ENCODE results near the gene STUB1. TPM values are rescaled to one million over a fixed set of nuclear protein-coding genes. Genes with fewer than 3 reads are reported as not detected.

STUB1 gene
- total and polyA plus RNA-seq, 2 of the 8 experiments (the other 6 are each of a cell fraction or from before 2014, with no cell fraction given) = 89.9 to 103 TPM

GRCh38 chr16:724188-725040, 44.2 kb downstream of the STUB1 start (continued):
- TF ChIP-seq, protein P1, sequence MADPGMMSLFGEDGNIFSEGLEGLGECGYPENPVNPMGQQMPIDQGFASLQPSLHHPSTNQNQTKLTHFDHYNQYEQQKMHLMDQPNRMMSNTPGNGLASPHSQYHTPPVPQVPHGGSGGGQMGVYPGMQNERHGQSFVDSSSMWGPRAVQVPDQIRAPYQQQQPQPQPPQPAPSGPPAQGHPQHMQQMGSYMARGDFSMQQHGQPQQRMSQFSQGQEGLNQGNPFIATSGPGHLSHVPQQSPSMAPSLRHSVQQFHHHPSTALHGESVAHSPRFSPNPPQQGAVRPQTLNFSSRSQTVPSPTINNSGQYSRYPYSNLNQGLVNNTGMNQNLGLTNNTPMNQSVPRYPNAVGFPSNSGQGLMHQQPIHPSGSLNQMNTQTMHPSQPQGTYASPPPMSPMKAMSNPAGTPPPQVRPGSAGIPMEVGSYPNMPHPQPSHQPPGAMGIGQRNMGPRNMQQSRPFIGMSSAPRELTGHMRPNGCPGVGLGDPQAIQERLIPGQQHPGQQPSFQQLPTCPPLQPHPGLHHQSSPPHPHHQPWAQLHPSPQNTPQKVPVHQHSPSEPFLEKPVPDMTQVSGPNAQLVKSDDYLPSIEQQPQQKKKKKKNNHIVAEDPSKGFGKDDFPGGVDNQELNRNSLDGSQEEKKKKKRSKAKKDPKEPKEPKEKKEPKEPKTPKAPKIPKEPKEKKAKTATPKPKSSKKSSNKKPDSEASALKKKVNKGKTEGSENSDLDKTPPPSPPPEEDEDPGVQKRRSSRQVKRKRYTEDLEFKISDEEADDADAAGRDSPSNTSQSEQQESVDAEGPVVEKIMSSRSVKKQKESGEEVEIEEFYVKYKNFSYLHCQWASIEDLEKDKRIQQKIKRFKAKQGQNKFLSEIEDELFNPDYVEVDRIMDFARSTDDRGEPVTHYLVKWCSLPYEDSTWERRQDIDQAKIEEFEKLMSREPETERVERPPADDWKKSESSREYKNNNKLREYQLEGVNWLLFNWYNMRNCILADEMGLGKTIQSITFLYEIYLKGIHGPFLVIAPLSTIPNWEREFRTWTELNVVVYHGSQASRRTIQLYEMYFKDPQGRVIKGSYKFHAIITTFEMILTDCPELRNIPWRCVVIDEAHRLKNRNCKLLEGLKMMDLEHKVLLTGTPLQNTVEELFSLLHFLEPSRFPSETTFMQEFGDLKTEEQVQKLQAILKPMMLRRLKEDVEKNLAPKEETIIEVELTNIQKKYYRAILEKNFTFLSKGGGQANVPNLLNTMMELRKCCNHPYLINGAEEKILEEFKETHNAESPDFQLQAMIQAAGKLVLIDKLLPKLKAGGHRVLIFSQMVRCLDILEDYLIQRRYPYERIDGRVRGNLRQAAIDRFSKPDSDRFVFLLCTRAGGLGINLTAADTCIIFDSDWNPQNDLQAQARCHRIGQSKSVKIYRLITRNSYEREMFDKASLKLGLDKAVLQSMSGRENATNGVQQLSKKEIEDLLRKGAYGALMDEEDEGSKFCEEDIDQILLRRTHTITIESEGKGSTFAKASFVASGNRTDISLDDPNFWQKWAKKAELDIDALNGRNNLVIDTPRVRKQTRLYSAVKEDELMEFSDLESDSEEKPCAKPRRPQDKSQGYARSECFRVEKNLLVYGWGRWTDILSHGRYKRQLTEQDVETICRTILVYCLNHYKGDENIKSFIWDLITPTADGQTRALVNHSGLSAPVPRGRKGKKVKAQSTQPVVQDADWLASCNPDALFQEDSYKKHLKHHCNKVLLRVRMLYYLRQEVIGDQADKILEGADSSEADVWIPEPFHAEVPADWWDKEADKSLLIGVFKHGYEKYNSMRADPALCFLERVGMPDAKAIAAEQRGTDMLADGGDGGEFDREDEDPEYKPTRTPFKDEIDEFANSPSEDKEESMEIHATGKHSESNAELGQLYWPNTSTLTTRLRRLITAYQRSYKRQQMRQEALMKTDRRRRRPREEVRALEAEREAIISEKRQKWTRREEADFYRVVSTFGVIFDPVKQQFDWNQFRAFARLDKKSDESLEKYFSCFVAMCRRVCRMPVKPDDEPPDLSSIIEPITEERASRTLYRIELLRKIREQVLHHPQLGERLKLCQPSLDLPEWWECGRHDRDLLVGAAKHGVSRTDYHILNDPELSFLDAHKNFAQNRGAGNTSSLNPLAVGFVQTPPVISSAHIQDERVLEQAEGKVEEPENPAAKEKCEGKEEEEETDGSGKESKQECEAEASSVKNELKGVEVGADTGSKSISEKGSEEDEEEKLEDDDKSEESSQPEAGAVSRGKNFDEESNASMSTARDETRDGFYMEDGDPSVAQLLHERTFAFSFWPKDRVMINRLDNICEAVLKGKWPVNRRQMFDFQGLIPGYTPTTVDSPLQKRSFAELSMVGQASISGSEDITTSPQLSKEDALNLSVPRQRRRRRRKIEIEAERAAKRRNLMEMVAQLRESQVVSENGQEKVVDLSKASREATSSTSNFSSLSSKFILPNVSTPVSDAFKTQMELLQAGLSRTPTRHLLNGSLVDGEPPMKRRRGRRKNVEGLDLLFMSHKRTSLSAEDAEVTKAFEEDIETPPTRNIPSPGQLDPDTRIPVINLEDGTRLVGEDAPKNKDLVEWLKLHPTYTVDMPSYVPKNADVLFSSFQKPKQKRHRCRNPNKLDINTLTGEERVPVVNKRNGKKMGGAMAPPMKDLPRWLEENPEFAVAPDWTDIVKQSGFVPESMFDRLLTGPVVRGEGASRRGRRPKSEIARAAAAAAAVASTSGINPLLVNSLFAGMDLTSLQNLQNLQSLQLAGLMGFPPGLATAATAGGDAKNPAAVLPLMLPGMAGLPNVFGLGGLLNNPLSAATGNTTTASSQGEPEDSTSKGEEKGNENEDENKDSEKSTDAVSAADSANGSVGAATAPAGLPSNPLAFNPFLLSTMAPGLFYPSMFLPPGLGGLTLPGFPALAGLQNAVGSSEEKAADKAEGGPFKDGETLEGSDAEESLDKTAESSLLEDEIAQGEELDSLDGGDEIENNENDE (IDR thresholded peaks at IDR 0.05; ENCODE audit: insufficient replicate concordance, low read length) = no peak
- TF ChIP-seq SIX5 (IDR thresholded peaks at IDR 0.05; ENCODE audit: low read depth, low read length) = no peak
- TF ChIP-seq EZH2 (IDR thresholded peaks at IDR 0.05; ENCODE audit: low read depth, low read length, severe bottlenecking) = no peak
- no peak for TF ChIP-seq BACH1 (IDR thresholded peaks at IDR 0.05; ENCODE audit: low read length)
- TF ChIP-seq SP2 (IDR thresholded peaks at IDR 0.05; ENCODE audit: low read length) = no peak
- no peak for TF ChIP-seq NANOG (IDR thresholded peaks at IDR 0.05; ENCODE audit: insufficient read depth, low read depth, low read length, poor library complexity, severe bottlenecking)
- TF ChIP-seq, protein P2, sequence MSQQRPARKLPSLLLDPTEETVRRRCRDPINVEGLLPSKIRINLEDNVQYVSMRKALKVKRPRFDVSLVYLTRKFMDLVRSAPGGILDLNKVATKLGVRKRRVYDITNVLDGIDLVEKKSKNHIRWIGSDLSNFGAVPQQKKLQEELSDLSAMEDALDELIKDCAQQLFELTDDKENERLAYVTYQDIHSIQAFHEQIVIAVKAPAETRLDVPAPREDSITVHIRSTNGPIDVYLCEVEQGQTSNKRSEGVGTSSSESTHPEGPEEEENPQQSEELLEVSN (IDR thresholded peaks at IDR 0.05) = no peak
- TF ChIP-seq TEAD4 (IDR thresholded peaks at IDR 0.05; ENCODE audit: low read depth, low read length) = no peak
